HCT116 (cell line): Measurements from ENCODE around the gene KLHL35. TPM values are rescaled to one million over a fixed set of nuclear protein-coding genes. Genes with fewer than 3 reads are reported as not detected.
A peak's percentile ranks its signal among the peaks of the same experiment; 100 is the strongest.

ENCODE experiments used
- ATAC-seq: fragments of 200-7000 bp; cut with Tn5 transposase; 2 replicates; pipeline ENCODE4 v1.9.1; 2020; ENCODE audit warnings: mild to moderate bottlenecking, moderate library complexity
- BruUV-seq: library from RNA; stranded (reverse); fragments of 400-500 nt; replicated peaks from 2 replicates; lab custom pipeline; 2021; lab: Mats Ljungman, UMichigan
- CTCF ChIA-PET: fragments of 300-600 bp; sonication (Branson Sonifier 250); formaldehyde crosslinking; loops from one replicate; lab custom pipeline; 2021; ENCODE audit warnings: antibody characterized with exemption; lab: Charles Lee
- POLR2A ChIA-PET: fragments of 300-600, 350-600 bp; sonication (Branson Sonifier 250); formaldehyde crosslinking; loops from one replicate; lab custom pipeline; 2021; ENCODE audit warnings: antibody characterized with exemption; lab: Charles Lee
- RAD21 ChIA-PET, 2 experiments: fragments of 300-600 bp; sonication (Branson Sonifier 250); formaldehyde crosslinking; loops; one replicate each; lab custom pipeline; 2023; ENCODE audit warnings: low total read pairs in 2 of 2; ENCODE audit not compliant: uncharacterized antibody in 2 of 2, unreplicated experiment in 2 of 2, low non-redundant PET in 1 of 2; lab: Charles Lee
- DNase-seq: peaks from one replicate; pipeline ENCODE4 v3.0.0-alpha.2; 2010; ENCODE audit warnings: low read depth, low spot score
- H2AFZ ChIP-seq: fragments of 200-600 bp; shearing (Covaris generic), sonication (generic); 2 replicates; pipeline ENCODE4 v1.6.1; 2017; ENCODE audit warnings: low read depth, mixed run types, mixed read lengths, antibody characterized with exemption, low read length; ENCODE audit not compliant: poor library complexity, severe bottlenecking
- H3K27ac ChIP-seq: 2 replicates; pipeline ENCODE4 v1.5.1; 2012; ENCODE audit warnings: low read depth, low read length
- H3K27me3 ChIP-seq: fragments of 200-600 bp; sonication (generic); 2 replicates; pipeline ENCODE4 v1.6.1; 2016; ENCODE audit warnings: mixed run types, low read length, mixed read lengths; ENCODE audit not compliant: insufficient read depth
- H3K36me3 ChIP-seq, 2 experiments: fragments of 200-500 bp in 1 of 2; fragments of 200-600 bp in 1 of 2; sonication (Bioruptor generic) in 1 of 2; sonication (generic) in 1 of 2; 2 replicates each; pipeline versions ENCODE4 v1.5.1 to v1.6.1; 2014 to 2016; ENCODE audit warnings: low read length in 2 of 2, inconsistent platforms in 1 of 2, mixed read lengths in 1 of 2, mixed run types in 1 of 2; ENCODE audit not compliant: insufficient read depth in 2 of 2, control insufficient read depth in 1 of 2
- H3K4me1 ChIP-seq, 2 experiments: fragments of 200-600 bp in 1 of 2; sonication (generic) in 1 of 2; 2 replicates each; pipeline versions ENCODE4 v1.5.1 to v1.6.1; 2012 to 2017; ENCODE audit warnings: low read length in 2 of 2, inconsistent platforms in 1 of 2, mild to moderate bottlenecking in 1 of 2, mixed read lengths in 1 of 2, mixed run types in 1 of 2, moderate library complexity in 1 of 2; ENCODE audit not compliant: insufficient read depth in 2 of 2, control insufficient read depth in 1 of 2
- H3K4me2 ChIP-seq: fragments of 200-600 bp; sonication (generic); 2 replicates; pipeline ENCODE4 v1.6.1; 2017; ENCODE audit warnings: mixed run types, low read length, mixed read lengths
- H3K4me3 ChIP-seq, 2 experiments: fragments of 200-600 bp in 1 of 2; sonication (generic) in 1 of 2; replicated peaks in 1 of 2; 2 replicates each; pipeline ENCODE4 v1.5.1; 2011 to 2016; ENCODE audit warnings: low read length in 2 of 2, control low read depth in 1 of 2, low read depth in 1 of 2, mild to moderate bottlenecking in 1 of 2, mixed read lengths in 1 of 2, mixed run types in 1 of 2
- H3K79me2 ChIP-seq: fragments of 200-600 bp; sonication (generic); 2 replicates; pipeline ENCODE4 v1.6.1; 2017; ENCODE audit warnings: mild to moderate bottlenecking, mixed run types, low read length, moderate library complexity, mixed read lengths; ENCODE audit not compliant: insufficient read depth
- H3K9ac ChIP-seq: fragments of 200-600 bp; sonication (generic); 2 replicates; pipeline ENCODE4 v1.6.1; 2016; ENCODE audit warnings: low read length, mixed read lengths
- H3K9me2 ChIP-seq: fragments of 200-600 bp; sonication (generic), shearing (Covaris generic); 2 replicates; pipeline ENCODE4 v1.6.1; 2017; ENCODE audit warnings: mixed run types, mild to moderate bottlenecking, moderate library complexity; ENCODE audit not compliant: insufficient read depth
- H3K9me3 ChIP-seq, 2 experiments: fragments of 200-500 bp in 1 of 2; fragments of 200-600 bp in 1 of 2; sonication (Bioruptor generic) in 1 of 2; sonication (generic) in 1 of 2; 2 replicates each; pipeline ENCODE4 v1.6.1; 2014 to 2017; ENCODE audit warnings: low read length in 2 of 2, mixed read lengths in 2 of 2, inconsistent platforms in 1 of 2, low read depth in 1 of 2, mild to moderate bottlenecking in 1 of 2, mixed run types in 1 of 2, moderate library complexity in 1 of 2; ENCODE audit not compliant: control insufficient read depth in 1 of 2, insufficient read depth in 1 of 2
- H4K20me1 ChIP-seq: fragments of 200-600 bp; sonication (generic), shearing (Covaris generic); 2 replicates; pipeline ENCODE4 v1.6.1; 2017; ENCODE audit warnings: mixed run types, mild to moderate bottlenecking, moderate library complexity; ENCODE audit not compliant: insufficient read depth
- EZH2 ChIP-seq: fragments of 200-600 bp; sonication (generic); IDR thresholded peaks from 2 replicates; pipeline ENCODE4 v1.6.1; 2017; ENCODE audit warnings: antibody characterized with exemption, mixed run types
- EZH2phosphoT487 ChIP-seq: fragments of 200-600 bp; IDR thresholded peaks from 2 replicates; pipeline ENCODE4 v1.6.1; 2018; ENCODE audit warnings: antibody characterized with exemption, borderline replicate concordance
- JUND ChIP-seq: IDR thresholded peaks from 2 replicates; pipeline ENCODE4 v1.6.1; 2012
- SP1 ChIP-seq: IDR thresholded peaks from 2 replicates; pipeline ENCODE4 v1.6.1; 2012; ENCODE audit warnings: low read depth
- ZBTB33 ChIP-seq: IDR thresholded peaks from 2 replicates; pipeline ENCODE4 v1.6.1; 2011; ENCODE audit warnings: mild to moderate bottlenecking, low read length, moderate library complexity; ENCODE audit not compliant: insufficient replicate concordance; ENCODE audit errors: extremely low read depth
- ZNF274 ChIP-seq: fragments of 200-500 bp; sonication (Bioruptor generic); IDR thresholded peaks from 2 replicates; pipeline ENCODE4 v1.6.1; 2014; ENCODE audit warnings: mild to moderate bottlenecking, low read depth, low read length, inconsistent platforms
- intact Hi-C: fragments of 100-400 bp; cut with micrococcal nuclease; formaldehyde crosslinking; loops from 2 replicates; pipeline ENCODE4 v1.10.0; 2022
- total RNA-seq: library from RNA; stranded (reverse); gene quantifications from one replicate; pipeline ENCODE4 v1.2.1, GENCODE V29; 2021; ENCODE audit not compliant: unreplicated experiment

KLHL35 gene
- total RNA-seq, 1 experiment from 2014 or later, result 1.7 TPM

GRCh38 chr11:75389276-75389605 is 43.8 kb downstream of the KLHL35 start:
- TF ChIP-seq ZNF274 (no peak), SP1 (no peak), JUND (no peak), EZH2 (no peak), ZBTB33 (no peak), EZH2phosphoT487 (no peak)
- Histone ChIP-seq H2AFZ (peak overlapping the region; percentile 98), H3K4me1 (peaks cover 23 to 46% of the 10 kb centered on the region in 2 experiments), H3K4me2 (peak overlapping the region; percentile 1; the same call in 1 of the 2 replicates), H3K4me3 (no peak overlapping the region), H3K27me3 (no peaks in the 10 kb centered on the region), H3K9ac (no peak overlapping the region), H3K9me2 (no peaks in the 10 kb centered on the region), H3K27ac (no peak overlapping the region; the same call in 1 of the 2 replicates), H3K79me2 (no peaks in the 10 kb centered on the region), H3K36me3 (no peaks in the 10 kb centered on the region), H3K9me3 (no peaks in the 10 kb centered on the region), H4K20me1 (no peaks in the 10 kb centered on the region)
- intact Hi-C loops, result loop anchor here (5.0 kb wide), 2 partner anchors 58 to 478 kb away; no protein-coding TSS in a partner anchor
- no peak for DNase-seq
- ATAC-seq, result no peak
- ChIA-PET CTCF (interaction anchor here (0.6 to 7.1 kb wide), 7 partner anchors 22 to 508 kb away, joined by 3 to 57 read pairs (median 3); no protein-coding TSS in a partner anchor), RAD21 (interaction anchor here in 1 of 2 experiments (1.6 kb wide), 1 partner anchor 109 kb away, joined by 3 read pairs; no protein-coding TSS in a partner anchor), POLR2A (interaction anchor here (1.4 kb wide), 1 partner anchor 11 kb away, joined by 5 read pairs; no protein-coding TSS in a partner anchor)
- BruUV-seq, result no TSS peak
